Thoracic aorta (tissue), 2 donors: ENCODE data around the gene TMCC1. TPM values are rescaled to one million over a fixed set of nuclear protein-coding genes. Genes with fewer than 3 reads are reported as not detected.
"Not testable (repeated sequence)": the region's sequence is repeated elsewhere in the genome, so short reads cannot be mapped to it uniquely, and the experiment has no call there.

ENCODE experiments used
- ATAC-seq: fragments of 150-250 bp; one replicate; pipeline ENCODE4 v1.8.0; 2017; ENCODE audit warnings: low read depth; ENCODE audit not compliant: insufficient number of reproducible peaks, low FRiP score
- DNase-seq: peaks from one replicate; pipeline ENCODE4 v3.0.0-alpha.2; 2020; ENCODE audit warnings: low spot score
- H3K27ac ChIP-seq, 2 donors: fragments of 200-600 bp; sonication (generic); 1 replicate in 1 of 2; 2 replicates in 1 of 2; pipeline ENCODE4 v1.5.1; 2016; ENCODE audit warnings: mild to moderate bottlenecking in 2 of 2, moderate library complexity in 2 of 2
- H3K27me3 ChIP-seq: fragments of 200-600 bp; sonication (generic); replicated peaks from 2 replicates; pipeline ENCODE4 v1.6.0; 2016; ENCODE audit warnings: mild to moderate bottlenecking; ENCODE audit not compliant: insufficient read depth
- H3K36me3 ChIP-seq: fragments of 200-600 bp; sonication (generic); one replicate; pipeline ENCODE4 v1.5.1; 2016
- H3K4me1 ChIP-seq, 2 donors: fragments of 200-600 bp; sonication (generic); 1 replicate in 1 of 2; 2 replicates in 1 of 2; pipeline versions ENCODE4 v1.5.1 to v1.6.0; 2016; ENCODE audit warnings: low read depth in 2 of 2, mild to moderate bottlenecking in 1 of 2; ENCODE audit not compliant: control insufficient read depth in 1 of 2
- H3K4me3 ChIP-seq: fragments of 200-600 bp; sonication (generic); 2 replicates; pipeline ENCODE4 v1.5.1; 2016; ENCODE audit warnings: mild to moderate bottlenecking
- H3K9me3 ChIP-seq: fragments of 200-600 bp; sonication (generic); 2 replicates; pipeline ENCODE4 v1.5.1; 2016
- CTCF ChIP-seq: fragments of 200-600 bp; sonication (generic); IDR thresholded peaks from one replicate; pipeline ENCODE4 v1.5.1; 2019; ENCODE audit warnings: antibody characterized with exemption
- total RNA-seq, 2 donors: library from RNA; depleted of rRNA; stranded (reverse); fragments of >200 nt; gene quantifications; one replicate each; pipeline versions ENCODE4 v1.1.0 to v1.2.3, GENCODE V29; 2016

TMCC1 gene
- total RNA-seq, 2 donors from 2014 or later, result 16.9 to 17.7 TPM

- H3K36me3 ChIP-seq, result no peaks in the 10 kb centered on the region
- TF ChIP-seq CTCF, result no peak
- peaks cover 28% of the 10 kb centered on the region for H3K9me3 ChIP-seq
- DNase-seq, result no peak
- ATAC-seq, result no peak
- no peaks in the 10 kb centered on the region for H3K27me3 ChIP-seq
- no peak overlapping the region for H3K4me3 ChIP-seq
- no peaks in the 10 kb centered on the region for H3K4me1 ChIP-seq
- H3K27ac ChIP-seq, result no peak overlapping the region
Observed at GRCh38 chr3:129913618-129914017, 20.1 kb upstream of the TMCC1 start.

DNA sequence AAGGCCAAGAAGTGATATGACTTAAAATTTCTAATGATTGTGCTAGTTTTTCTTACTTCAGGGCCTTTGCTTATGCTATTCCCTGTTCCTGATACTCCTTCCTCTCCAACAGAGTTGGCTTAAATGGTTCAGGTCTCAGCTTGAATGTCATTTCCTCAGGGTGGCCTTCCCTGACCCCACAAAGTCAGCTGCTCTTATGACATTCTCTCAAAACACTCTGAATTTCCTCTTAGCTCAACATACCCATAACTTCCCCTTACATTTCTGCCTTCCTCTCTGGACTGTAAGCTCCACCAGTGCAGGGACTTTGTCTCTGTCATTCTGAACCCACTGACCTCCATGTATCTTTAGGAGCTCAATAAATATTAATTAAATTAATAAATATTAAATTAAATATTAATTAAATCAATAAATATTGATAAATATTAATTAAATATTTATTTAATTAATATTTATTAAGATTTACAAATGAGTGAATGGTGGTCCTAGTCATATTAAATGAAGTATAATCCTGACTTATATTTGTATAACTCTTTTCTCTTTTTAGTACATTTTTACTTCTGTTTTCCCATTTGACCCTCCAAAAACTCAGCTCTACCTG, 17.9 kb upstream of the TMCC1 start:
- H3K27me3 ChIP-seq, result no peaks in the 10 kb centered on the region
- no peak for DNase-seq
- no peaks in the 10 kb centered on the region for H3K4me1 ChIP-seq
- no peak for ATAC-seq
- no peak overlapping the region for H3K4me3 ChIP-seq
- TF ChIP-seq CTCF, result no peak
- peaks cover 11% of the 10 kb centered on the region for H3K9me3 ChIP-seq
- H3K36me3 ChIP-seq, result no peaks in the 10 kb centered on the region
- no peak overlapping the region for H3K27ac ChIP-seq

GRCh38 chr3:129909235-129909634, 15.7 kb upstream of the TMCC1 start:
- not testable (repeated sequence) for H3K27ac ChIP-seq, ATAC-seq, H3K36me3 ChIP-seq, H3K4me3 ChIP-seq, DNase-seq, H3K27me3 ChIP-seq, H3K4me1 ChIP-seq
- peaks cover 20% of the 10 kb centered on the region for H3K9me3 ChIP-seq

GRCh38 chr3:129908417-129908816, 14.9 kb upstream of the TMCC1 start:
- no peak overlapping the region for H3K4me3 ChIP-seq
- no peak overlapping the region for H3K27ac ChIP-seq
- H3K9me3 ChIP-seq, result peaks cover 20% of the 10 kb centered on the region
- H3K4me1 ChIP-seq, result no peaks in the 10 kb centered on the region
- no peak for ATAC-seq
- no peaks in the 10 kb centered on the region for H3K27me3 ChIP-seq
- no peak for DNase-seq
- TF ChIP-seq CTCF, result no peak
- H3K36me3 ChIP-seq, result no peaks in the 10 kb centered on the region

DNA sequence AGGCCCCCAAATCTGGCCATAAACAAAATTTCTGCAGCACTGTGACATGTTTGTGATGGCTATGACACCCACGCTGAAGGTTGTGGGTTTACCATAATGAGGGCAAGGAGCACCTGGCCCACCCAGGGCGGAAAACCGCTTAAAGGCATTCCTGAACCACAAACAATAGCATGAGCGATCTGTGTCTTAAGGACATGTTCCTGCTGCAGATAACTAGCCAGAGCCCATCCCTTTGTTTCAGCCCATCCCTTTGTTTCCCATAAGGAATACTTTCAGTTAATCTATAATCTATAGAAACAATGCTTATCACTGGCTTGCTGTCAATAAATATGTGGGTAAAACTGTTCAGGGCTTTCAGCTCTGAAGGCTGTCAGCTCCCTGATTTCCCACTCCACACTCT, 7.8 kb upstream of the TMCC1 start:
- ATAC-seq, H3K27ac ChIP-seq, H3K4me3 ChIP-seq, H3K36me3 ChIP-seq, H3K27me3 ChIP-seq, H3K4me1 ChIP-seq, DNase-seq: not testable (repeated sequence)
- peaks cover 14% of the 10 kb centered on the region for H3K9me3 ChIP-seq

GRCh38 chr3:129897026-129897425, 3.5 kb upstream of the TMCC1 start:
- DNase-seq, result no peak
- no peak for ATAC-seq
- TF ChIP-seq CTCF, result no peak
- Histone ChIP-seq H3K4me3 (no peak overlapping the region), H3K36me3 (no peaks in the 10 kb centered on the region), H3K27me3 (no peaks in the 10 kb centered on the region), H3K4me1 (peaks cover 4 to 6% of the 10 kb centered on the region in 2 donors), H3K9me3 (no peaks in the 10 kb centered on the region), H3K27ac (no peak overlapping the region)
